GM18517 (cell line): ENCODE results near the gene TASP1.

ENCODE experiments used
- ATAC-seq: cut with Tn5 transposase; IDR thresholded peaks from one replicate; pipeline ENCODE4 v1.9.1; 2021; ENCODE audit warnings: mild to moderate bottlenecking, moderate library complexity; ENCODE audit not compliant: unreplicated experiment

The TASP1 gene

DNA sequence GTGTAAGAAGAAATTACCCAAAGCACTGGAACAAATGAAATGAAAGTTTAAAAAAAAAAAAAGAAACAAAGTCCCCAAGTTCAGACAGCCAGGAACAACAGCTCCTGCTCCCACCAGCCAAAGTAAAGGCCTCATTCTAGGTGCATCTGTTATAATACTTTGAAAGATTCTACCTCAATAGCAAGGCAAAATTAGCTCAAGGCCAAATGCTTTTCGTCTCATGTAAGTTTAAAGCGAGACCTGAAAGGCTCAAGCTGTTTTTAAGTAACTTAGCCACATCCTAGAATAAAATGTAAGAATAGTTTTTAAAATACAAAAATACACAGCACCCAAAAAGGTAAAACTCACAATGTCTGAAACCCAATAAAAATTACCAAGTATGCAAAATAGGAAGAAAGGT, 64.7 kb downstream of the TASP1 start:
- no peak for ATAC-seq

DNA sequence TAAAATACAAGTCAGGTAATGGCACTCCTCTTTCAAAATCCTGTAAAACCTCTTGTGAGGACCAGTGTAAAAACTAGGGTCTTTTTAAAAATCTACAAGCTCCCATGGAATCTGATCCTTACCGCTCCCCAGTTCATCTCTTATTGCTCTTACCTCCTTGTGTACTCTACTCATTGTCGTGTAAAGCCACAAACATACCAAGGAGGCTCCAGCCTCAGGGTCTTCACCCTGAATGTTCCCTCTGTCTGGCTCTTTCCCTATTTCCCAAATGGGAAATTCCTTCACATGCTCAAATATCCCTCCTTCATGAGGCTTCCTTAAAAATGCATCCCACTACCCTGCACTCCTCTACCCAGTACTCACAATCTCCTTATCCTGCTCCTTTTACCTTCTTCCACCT, 67.1 kb downstream of the TASP1 start:
- no peak for ATAC-seq

DNA sequence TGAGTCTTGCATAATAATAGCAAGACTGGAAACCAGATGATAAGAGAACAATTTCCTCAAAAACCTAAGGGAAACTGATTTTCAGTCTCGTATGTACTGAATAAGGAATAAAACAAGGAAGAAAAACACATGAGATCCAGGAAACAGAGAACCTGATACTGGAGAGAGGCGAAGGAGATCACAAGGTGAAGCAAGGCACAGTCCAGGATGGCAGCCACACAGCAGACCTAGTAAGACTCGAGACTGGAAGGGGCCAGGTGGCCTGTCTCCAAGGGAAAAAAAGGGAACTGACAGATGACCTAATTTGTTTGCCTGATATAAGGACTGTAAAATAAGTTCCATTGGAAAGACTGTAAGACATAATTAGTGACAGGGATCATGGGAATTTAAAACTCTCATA, 71.1 kb downstream of the TASP1 start:
- ATAC-seq: no peak

DNA sequence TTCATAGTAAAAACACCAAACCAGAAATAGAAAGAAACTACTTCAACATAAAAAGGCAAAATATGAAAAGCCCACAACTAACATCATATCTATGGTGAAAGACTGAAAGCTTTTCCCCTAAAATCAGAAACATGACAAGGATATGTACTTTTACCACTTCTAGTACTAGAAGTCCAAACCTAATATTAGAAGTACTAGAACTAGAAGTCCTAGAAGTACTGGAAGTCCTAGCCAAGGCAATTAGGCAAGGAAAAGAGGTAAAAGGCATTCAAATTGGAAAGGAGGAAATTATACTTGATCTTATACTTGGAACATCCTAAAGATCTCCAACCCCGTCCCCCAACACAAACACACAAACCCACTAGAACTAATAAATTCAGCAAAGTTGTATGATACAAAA, 74.9 kb downstream of the TASP1 start:
- ATAC-seq: no peak

DNA sequence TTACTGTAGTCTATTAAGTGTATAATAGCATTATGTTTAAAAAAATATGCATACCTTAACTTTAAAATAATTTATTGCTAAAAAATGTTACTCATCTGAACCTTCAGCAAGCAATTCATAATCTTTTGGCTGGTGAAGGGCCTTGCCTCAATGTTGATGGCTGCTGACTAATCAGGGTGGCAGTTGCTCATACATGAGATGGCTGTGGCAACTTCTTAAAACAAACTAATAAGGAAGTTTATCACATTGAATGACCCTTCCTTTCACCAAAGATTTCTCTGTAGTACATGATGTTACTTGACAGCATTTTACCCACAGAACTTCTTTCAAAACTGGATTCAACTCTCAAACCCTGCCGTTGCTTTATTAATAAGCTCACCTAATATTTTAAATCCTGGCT, 84.0 kb downstream of the TASP1 start:
- no peak for ATAC-seq

DNA sequence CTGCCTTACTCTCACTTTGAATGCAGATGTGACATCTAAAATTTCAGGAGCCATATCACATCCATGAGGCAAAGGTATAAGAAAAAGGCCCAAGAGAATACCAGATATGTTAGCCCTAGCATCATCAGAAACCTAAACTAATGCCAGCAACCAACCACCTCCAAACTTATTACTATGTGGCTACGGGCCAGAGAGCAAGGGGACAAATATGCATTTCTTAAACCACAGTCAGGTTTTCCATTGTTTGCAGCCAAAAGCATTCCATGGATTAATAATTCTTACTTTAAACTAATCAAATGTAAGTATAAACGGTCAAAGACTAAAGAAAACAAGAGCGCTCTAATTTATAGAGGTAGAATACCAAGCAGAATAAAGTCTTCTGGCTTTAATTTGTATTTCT, 84.7 kb downstream of the TASP1 start:
- ATAC-seq: no peak

DNA sequence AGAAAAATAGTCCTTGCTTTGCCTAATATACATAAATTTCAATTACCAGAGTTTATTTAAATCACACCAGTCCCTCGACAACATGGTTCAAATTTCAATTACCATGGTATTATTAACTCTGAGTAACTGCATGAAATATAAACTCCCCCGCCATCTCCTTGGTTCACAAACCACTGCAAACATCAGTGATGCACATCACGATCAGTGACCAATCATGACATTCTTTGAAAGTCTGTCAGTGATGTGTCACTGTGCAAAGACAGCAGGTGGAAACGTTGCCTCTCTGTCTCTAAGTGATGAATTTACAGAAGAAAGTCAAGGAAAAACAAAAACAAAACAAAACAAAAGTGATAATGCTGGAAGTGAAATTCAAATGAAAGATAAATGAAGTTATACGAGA, 86.7 kb downstream of the TASP1 start:
- ATAC-seq: no peak

DNA sequence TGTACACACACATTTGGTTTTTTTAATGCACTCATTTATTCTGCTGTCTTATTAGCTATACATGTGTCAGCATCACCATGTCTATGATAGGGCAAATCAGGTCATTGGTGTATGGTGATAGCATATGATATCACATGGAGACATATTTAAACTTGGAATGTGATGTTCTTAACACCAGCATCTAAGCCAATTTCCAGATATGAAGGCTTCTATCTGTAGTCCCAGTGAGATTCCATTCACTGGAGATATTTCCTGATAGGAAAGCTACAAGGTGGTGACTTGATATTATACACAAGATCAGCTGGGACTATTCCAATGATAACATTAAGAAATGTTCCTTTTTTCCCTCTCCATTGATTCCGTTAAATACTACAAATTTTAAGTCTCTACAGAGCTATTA, 89.3 kb downstream of the TASP1 start:
- ATAC-seq: no peak

DNA sequence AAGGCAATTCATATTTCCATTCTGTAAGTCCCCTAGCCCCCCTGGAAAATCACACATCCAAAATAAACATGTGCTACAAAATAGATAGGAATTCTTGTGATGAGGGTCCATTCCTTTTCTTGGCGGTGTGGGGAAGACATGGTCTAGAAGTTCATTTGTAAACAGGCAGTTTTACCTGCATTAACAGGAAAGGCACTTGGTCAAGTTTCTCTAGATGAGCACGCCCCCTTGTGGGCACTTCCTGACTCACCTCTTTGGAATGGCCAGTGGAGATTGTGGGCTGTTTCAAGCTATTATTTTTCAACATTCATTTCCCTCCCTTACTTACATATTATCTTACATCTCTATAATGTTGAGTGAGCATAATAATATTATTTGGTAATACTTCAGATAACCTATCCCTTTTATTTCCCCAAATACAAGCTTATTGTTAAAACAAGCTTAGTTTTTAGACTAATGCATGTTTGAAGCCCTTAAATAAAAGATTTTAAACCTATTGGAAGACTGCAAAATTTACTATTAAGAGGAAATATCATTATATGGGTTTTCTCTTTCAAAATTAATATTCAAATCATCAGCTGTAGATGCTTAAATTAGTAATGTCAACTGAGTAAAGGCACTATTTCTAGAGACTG, 92.1 kb downstream of the TASP1 start:
- ATAC-seq: peak; percentile 65

DNA sequence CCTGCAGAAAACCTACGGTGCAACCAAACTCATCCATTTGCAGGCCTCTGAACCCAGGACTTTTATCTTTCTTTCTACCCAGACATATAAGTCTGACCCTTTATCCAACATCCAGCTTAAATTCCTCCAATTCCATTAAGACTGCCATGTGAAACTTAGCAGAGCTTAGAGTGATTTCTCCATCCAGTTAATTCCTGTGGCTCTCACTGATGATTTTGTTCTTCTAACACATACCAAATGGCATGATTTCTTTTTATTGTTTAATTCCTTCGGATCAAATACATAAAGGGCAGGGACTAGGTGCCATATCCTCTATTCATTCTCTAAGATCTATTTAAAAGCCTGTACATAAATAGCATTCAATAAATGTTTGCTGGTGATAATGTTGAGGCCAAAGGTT, 92.9 kb downstream of the TASP1 start:
- no peak for ATAC-seq

DNA sequence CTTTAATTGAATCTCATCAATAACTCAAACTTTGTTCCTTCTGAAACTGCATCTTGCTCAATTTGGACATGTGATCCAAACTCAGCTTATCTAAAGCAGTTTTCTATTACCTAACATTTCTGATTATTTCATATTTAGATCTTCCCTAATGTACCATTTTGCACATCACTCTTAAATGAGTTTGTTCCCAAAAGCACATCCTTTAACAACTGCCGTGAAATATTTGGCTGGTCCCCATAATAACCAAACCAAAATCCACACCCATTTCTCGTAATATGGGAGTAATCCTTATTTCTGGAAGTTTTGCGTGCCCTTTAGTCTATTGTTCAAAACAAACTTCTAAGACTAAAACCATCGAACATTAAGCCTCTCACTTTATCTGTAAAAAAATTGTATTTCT, 94.9 kb downstream of the TASP1 start:
- no peak for ATAC-seq

DNA sequence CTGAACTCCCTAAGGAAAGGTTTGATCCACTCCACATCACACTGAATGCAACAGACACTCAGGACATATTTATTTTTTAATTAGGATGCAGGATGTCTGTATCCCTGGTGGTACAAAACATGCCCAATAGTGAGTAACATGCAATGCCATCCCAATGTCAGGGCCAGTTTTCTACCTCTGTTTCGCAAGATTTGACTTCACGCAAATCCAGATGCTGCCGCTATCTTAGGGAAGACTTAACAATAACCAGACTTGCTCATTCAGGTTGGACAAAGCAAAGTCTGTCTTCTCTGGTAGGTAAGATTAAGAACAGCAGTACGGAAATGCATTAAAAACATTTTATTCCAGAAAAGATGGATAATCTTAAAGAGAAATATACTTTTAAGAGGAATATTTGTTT, 103.1 kb downstream of the TASP1 start:
- no peak for ATAC-seq

DNA sequence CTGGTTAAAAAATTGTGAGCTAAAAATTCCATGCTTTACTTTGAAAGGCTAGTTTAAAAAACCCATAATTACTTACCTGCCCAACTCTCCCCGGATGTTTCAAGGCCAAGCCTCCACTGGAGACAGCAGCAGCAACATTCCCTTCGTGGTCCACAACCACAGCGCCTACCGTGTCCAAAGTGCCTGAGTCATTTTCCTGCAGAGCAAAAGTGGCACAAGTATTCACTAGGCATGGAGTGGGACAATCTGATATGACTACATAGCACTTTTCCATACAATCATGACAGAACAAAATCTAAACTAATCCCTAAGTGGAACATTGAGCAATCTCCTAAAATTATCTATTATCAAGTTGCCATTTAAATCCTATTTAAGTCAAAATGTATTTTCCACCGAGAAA, 104.8 kb downstream of the TASP1 start:
- ATAC-seq: no peak

DNA sequence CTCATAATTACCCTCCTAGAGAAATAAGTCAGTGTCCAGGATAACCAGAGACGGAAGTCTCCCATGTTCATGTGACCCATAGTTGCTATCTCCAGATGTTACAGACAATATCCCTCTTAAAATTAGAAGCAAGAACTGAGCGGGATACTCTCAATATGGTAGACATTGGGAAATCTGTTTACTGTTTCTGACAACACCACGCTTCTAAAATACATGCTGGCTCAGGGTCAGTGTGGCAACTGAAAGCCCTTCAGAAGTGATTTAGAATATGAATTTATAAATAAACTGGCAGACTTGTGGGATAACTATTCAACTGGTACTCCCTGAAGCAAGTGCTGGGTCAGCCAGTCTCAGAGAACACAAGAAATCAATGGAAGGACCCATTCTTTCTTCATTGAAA, 108.6 kb downstream of the TASP1 start:
- no peak for ATAC-seq

DNA sequence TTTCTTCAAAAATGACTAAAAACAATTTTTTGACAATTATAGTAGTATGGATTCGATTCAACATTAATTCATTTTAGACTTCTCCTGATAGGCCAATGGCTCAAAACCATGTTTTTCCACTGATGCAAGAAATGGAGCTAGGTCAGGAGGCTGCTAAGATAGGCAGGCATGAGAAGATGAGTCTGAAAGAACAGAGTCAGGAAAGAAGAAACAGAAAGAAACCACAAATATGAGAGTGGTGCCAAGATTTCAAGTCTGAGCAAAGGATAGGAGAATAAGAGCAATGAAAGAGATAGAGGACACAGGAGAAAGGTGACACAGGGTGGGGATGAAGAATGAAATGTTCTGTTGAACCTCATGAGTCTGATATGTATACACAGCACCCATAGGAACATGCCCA, 112.2 kb downstream of the TASP1 start:
- ATAC-seq: no peak

DNA sequence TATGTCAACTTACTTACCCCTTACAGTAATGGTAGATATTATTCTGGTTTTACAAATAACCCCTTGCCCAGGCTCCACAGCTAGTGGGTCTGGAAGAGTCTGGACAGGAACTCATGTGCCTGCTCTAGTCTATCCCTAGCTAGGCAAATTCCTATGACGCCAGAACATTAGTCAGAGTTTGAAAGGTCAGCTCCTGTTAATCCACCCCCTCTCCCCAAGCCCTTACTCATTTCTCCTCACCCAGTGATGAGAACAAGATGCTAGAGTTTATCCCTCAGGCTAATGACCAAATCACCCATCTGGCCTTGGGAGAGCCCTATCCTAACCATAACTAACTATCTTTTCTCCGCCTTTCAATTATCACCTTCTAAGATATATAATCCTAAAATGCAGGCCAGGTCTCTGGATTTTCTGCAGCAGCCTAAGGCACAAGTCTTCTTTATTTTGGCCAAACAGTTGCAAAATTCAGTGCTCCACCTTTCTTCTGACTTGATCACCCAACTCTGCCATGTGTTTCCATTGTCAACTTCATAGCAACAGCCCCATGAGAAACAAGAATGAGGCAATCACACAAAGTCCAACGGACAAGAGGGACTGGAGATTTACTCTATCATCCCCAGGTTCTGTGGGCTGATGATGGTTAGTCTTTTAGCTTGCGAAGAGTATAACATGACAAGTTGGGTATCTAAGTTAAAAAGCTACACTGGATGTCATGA, 113.3 kb downstream of the TASP1 start:
- ATAC-seq: no peak

DNA sequence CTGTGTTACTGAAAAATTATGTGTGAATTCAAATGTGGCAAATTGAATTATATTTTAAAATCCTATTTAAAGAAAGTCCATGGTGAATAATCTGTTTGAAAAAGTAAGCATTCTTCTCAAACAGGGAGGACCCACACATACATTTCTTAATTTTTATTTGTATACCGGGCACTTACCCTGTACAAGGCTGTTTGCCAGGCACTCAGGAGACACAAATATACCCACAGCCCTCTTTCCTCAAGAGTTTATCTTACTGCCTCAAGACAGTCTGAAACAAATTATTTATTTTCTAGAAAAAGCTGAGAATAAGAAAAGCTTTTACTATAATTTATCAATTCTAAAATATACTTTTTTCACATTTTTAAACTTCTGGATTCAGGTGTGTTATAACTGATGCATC, 114.4 kb downstream of the TASP1 start:
- ATAC-seq: no peak

DNA sequence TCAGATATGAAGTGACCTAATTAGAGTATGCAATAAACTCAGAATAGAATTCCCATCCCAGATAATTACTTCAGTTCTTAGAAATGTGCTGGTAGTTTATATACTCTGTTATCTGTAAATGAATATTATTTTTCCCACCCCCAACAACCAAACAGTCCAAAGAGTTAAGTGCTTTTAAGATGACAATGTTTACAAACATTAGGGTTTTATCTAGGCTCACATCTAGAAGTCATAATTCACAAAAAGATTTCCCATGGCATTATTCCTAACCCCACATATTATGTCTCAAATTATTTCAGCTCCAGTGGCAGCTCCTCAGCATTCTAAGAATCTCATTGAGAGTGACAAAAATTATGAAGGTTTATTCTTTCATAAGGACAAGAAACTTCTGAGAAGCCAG, 120.9 kb downstream of the TASP1 start:
- ATAC-seq: no peak

DNA sequence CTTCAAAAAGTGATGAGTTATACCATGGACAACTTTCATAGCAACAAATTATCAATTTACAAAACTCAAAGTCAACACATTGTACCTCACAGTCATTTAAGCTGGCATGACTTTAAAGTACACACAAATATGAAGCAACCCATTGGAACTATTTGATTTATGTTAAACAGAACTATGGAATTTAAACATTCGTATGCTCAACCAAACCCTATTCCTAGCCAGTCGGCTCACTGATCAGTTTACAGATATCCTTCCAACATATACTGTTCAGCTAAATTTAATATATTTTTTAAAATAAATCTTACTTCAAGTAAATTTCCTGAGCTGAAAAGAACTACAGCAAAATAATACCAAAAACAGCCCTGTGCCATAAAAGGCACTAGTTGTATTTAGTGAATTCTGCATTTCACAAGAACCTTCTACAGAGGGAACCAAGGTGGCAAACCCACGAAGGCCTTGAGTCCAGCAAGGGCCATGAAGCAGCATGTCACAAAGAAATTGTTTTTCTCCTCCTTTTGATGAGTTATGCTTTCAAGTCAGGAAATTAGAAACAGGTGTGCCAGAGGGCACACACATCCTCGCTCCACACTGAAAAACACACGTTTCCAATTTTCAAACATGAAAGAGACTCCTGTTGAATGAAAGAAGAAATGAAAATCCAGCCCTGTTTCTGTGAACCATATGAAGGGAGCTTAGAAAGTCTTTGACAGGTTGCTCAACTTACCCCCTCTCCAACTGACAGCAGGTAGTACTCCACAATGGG, 122.8 kb downstream of the TASP1 start:
- ATAC-seq: no peak

DNA sequence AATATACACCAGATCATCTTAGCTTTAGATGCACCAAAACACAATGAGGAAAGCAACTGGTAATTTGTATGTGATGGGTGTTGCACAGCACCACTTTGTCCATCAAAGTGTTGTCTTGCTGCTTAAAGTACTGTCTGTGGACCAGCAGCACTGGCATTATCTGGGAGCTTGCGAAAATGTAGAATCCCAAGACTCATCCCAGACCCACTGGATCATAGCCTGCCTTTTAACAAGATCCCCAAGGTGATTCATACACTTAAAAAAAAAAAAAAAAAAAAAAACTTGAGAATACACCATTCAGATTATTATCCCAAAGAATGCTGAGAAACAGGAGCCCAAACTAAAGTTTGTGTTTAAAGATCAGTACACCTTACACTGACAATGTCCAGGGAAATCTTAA, 123.4 kb downstream of the TASP1 start:
- ATAC-seq: no peak

DNA sequence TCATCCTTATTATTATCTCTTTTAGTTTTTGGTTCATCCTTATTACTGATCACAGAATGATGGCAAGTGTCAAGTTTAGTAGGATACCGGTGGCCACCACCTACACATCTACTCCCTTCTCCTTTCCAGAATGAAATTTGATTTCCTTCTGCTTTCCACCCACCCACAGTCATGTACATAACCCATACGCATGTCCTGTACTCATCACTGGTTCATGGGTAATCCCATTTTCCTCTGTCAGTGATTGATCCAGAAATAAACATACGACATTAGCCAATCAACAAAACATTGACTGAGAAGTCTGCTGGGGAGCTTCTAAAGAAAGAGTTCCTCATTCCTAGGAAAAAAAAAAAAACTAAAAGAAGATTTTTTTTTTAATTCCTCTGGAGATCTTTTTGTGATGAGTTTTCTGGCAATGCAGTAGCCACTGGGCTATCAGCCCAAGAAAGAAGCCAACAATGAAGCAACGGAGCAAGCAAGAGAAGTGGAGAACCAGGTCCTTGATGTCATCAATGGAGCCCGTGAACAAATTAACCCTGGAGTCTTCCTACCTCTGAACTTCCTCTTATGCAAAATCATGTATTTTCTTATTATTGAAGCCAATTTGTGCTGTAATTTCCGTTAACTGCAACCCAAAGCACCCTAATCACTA, 127.8 kb downstream of the TASP1 start:
- ATAC-seq: no peak

DNA sequence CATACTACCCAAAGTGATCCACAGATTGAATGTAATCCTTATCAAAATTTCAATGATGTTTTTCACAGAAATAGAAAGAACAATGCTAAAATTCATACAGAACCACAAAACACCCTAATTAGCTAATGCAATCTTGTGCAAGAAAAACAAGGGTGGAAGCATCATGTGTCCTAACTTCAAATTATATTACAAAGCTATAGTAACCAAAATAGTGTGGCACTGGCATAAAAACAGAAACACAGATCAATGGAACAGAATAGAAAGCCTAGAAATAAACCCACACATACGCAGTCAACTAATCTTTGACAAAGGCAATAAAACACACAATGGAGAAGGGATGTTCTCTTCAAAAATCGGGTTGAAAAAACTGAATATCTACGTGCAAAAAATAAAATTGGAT, 131.1 kb downstream of the TASP1 start:
- ATAC-seq: no peak
